ENCODE data around the gene MYH13.

MYH13 gene

DNA sequence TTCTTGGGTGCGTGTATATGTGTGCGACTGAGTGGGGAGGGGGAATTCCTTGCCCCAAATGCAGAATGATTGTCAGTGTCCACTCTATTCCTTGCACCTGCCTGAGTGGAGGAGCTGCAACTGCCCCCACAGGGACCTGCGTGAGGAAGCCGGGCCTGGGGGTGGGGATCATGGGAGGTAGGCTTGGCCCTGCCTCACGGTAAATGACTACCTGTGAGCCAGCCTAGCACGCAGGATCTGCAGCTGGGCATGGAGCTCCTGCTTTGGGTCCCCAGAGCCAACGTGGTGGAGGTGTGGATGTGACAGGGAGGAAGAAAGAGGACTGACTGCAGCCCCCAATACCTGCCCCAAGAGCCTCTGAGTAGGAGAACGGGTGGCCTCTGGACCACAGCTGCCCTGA, 97.4 kb downstream of the MYH13 start:
- no peak for DNase-seq (ENCODE audit: low read depth in 1 of 2, low spot score in 1 of 2)
- Histone ChIP-seq H3K27ac (replicated peaks) (no peak overlapping the region), H3K27me3 (ENCODE audit: insufficient read depth, poor library complexity, severe bottlenecking) (no peaks in the 10 kb centered on the region), H3K4me3 (replicated peaks; ENCODE audit: insufficient read depth, low read length) (no peak overlapping the region)
- TF ChIP-seq, protein P1, sequence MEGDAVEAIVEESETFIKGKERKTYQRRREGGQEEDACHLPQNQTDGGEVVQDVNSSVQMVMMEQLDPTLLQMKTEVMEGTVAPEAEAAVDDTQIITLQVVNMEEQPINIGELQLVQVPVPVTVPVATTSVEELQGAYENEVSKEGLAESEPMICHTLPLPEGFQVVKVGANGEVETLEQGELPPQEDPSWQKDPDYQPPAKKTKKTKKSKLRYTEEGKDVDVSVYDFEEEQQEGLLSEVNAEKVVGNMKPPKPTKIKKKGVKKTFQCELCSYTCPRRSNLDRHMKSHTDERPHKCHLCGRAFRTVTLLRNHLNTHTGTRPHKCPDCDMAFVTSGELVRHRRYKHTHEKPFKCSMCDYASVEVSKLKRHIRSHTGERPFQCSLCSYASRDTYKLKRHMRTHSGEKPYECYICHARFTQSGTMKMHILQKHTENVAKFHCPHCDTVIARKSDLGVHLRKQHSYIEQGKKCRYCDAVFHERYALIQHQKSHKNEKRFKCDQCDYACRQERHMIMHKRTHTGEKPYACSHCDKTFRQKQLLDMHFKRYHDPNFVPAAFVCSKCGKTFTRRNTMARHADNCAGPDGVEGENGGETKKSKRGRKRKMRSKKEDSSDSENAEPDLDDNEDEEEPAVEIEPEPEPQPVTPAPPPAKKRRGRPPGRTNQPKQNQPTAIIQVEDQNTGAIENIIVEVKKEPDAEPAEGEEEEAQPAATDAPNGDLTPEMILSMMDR (IDR thresholded peaks at IDR 0.05; ENCODE audit: insufficient read depth, low read length), result no peak
- no peak for TF ChIP-seq SPI1 (IDR thresholded peaks at IDR 0.05; ENCODE audit: borderline replicate concordance, low read depth)

DNA sequence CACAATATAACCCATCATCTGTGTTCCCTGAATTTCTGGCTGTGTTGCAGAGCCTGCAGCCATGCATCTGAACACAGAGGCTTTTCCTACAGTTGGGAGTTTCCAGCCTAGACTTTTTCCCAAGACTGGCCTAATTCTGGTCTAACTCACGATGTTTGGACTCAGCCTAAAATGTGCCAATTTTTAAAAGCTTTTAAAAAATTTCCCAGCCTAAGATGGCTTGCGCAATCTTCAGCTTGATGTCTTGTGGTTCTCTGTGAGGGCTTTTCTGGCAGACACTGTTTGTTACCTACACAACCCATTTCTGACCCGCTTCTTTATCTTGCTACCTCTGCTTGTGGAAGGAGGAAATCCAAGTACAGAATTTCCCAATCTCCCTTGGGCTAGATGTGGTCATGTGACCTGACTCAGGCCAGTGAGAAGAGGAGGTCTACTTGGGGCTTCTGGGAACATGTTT, 101.7 kb downstream of the MYH13 start:
- TF ChIP-seq, protein P1 (IDR thresholded peaks at IDR 0.05; ENCODE audit: insufficient read depth, low read length), result no peak
- TF ChIP-seq, protein P2, sequence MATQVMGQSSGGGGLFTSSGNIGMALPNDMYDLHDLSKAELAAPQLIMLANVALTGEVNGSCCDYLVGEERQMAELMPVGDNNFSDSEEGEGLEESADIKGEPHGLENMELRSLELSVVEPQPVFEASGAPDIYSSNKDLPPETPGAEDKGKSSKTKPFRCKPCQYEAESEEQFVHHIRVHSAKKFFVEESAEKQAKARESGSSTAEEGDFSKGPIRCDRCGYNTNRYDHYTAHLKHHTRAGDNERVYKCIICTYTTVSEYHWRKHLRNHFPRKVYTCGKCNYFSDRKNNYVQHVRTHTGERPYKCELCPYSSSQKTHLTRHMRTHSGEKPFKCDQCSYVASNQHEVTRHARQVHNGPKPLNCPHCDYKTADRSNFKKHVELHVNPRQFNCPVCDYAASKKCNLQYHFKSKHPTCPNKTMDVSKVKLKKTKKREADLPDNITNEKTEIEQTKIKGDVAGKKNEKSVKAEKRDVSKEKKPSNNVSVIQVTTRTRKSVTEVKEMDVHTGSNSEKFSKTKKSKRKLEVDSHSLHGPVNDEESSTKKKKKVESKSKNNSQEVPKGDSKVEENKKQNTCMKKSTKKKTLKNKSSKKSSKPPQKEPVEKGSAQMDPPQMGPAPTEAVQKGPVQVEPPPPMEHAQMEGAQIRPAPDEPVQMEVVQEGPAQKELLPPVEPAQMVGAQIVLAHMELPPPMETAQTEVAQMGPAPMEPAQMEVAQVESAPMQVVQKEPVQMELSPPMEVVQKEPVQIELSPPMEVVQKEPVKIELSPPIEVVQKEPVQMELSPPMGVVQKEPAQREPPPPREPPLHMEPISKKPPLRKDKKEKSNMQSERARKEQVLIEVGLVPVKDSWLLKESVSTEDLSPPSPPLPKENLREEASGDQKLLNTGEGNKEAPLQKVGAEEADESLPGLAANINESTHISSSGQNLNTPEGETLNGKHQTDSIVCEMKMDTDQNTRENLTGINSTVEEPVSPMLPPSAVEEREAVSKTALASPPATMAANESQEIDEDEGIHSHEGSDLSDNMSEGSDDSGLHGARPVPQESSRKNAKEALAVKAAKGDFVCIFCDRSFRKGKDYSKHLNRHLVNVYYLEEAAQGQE (IDR thresholded peaks at IDR 0.05; ENCODE audit: insufficient replicate concordance, low read depth), result no peak
- TF ChIP-seq GABPA (IDR thresholded peaks at IDR 0.05; ENCODE audit: low read depth) (no peak), SPI1 (IDR thresholded peaks at IDR 0.05; ENCODE audit: borderline replicate concordance, low read depth) (no peak), POLR2AphosphoS5 (IDR thresholded peaks at IDR 0.05; ENCODE audit: low read depth) (no peak)
- H3K27ac ChIP-seq (replicated peaks), result no peak overlapping the region
- H3K4me3 ChIP-seq (replicated peaks; ENCODE audit: insufficient read depth, low read length), result no peak overlapping the region
- DNase-seq (ENCODE audit: low read depth in 1 of 2, low spot score in 1 of 2), result peak; percentile 1 to 35
- H3K27me3 ChIP-seq (ENCODE audit: insufficient read depth, poor library complexity, severe bottlenecking), result no peaks in the 10 kb centered on the region

DNA sequence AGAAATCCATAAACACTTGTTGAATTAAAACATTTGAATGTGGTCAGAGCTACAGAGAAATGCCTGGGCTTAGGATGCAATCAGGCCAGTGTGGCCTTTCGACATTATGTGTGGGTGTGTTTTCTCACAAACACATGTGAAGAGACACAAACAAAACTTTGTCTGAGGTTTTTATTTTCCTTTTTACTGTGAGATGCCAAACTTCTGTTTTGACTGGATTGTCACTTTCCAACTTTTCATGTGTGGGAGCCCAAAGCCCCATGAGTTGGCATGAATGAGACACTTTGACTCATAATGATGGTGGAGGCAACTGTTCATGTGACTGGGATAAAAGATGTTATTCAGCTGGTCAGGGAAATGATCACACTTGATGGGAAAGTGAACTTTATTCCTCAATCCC, 102.5 kb downstream of the MYH13 start:
- Histone ChIP-seq H3K27me3 (ENCODE audit: insufficient read depth, poor library complexity, severe bottlenecking) (no peaks in the 10 kb centered on the region), H3K4me3 (replicated peaks; ENCODE audit: insufficient read depth, low read length) (no peak overlapping the region), H3K27ac (replicated peaks) (no peak overlapping the region)
- TF ChIP-seq GABPA (IDR thresholded peaks at IDR 0.05; ENCODE audit: low read depth), result no peak
- TF ChIP-seq SPI1 (IDR thresholded peaks at IDR 0.05; ENCODE audit: borderline replicate concordance, low read depth), result no peak
- TF ChIP-seq, protein P2 (IDR thresholded peaks at IDR 0.05; ENCODE audit: insufficient replicate concordance, low read depth), result no peak
- TF ChIP-seq, protein P1 (IDR thresholded peaks at IDR 0.05; ENCODE audit: insufficient read depth, low read length), result no peak
- TF ChIP-seq POLR2AphosphoS5 (IDR thresholded peaks at IDR 0.05; ENCODE audit: low read depth), result no peak
- DNase-seq (ENCODE audit: low read depth in 1 of 2, low spot score in 1 of 2), result no peak

DNA sequence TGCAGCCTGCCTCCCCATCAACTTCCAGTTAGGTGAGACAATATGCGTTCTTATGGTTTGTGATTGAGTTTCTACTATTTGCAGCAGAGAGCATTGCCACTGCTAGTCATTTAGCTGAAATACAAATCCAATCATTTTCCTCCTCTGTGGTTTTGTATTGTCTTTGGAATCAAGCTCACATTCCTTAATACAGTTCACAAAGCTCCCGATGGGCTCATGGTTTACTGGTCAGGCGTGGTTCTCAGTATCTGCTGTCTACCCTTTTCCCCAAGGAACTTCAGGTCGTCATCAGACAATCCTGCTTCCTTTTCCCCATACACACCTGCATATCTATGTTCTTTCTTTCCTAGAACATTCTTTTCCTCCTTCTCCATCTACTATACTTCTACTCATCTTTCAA, 104.8 kb downstream of the MYH13 start:
- Histone ChIP-seq H3K4me3 (replicated peaks; ENCODE audit: insufficient read depth, low read length) (no peak overlapping the region), H3K27ac (replicated peaks) (no peak overlapping the region), H3K27me3 (ENCODE audit: insufficient read depth, poor library complexity, severe bottlenecking) (no peaks in the 10 kb centered on the region)
- TF ChIP-seq GABPA (IDR thresholded peaks at IDR 0.05; ENCODE audit: low read depth) (no peak), SPI1 (IDR thresholded peaks at IDR 0.05; ENCODE audit: borderline replicate concordance, low read depth) (no peak), POLR2AphosphoS5 (IDR thresholded peaks at IDR 0.05; ENCODE audit: low read depth) (no peak)
- TF ChIP-seq, protein P1 (IDR thresholded peaks at IDR 0.05; ENCODE audit: insufficient read depth, low read length), result no peak
- TF ChIP-seq, protein P2 (IDR thresholded peaks at IDR 0.05; ENCODE audit: insufficient replicate concordance, low read depth), result no peak
- DNase-seq (ENCODE audit: low read depth in 1 of 2, low spot score in 1 of 2), result no peak

Data from HL-60 (cell line).